CD4-positive, CD25-positive, alpha-beta regulatory T cell (primary cell): ENCODE results near the gene TNIK. TPM values are rescaled to one million over a fixed set of nuclear protein-coding genes. Genes with fewer than 3 reads are reported as not detected.

Experiments
- ATAC-seq, 2 donors: fragments of 150-1000 bp; cut with Tn5 transposase; one replicate each; pipeline ENCODE4 v1.10.0; 2021; ENCODE audit warnings: low read depth in 2 of 2, moderate number of reproducible peaks in 2 of 2, moderate library complexity in 1 of 2
- DNase-seq, 3 donors: peaks; one replicate each; pipeline versions ENCODE4 v3.0.0 to v3.0.0-alpha.2; 2012 to 2022; ENCODE audit warnings: mixed read lengths in 1 of 3
- H3K27ac ChIP-seq: one replicate; pipeline ENCODE4 v1.7.0; 2013; ENCODE audit warnings: mild to moderate bottlenecking, low read length; ENCODE audit not compliant: insufficient read depth, poor library complexity, severe bottlenecking
- H3K27me3 ChIP-seq: one replicate; pipeline ENCODE4 v1.7.0; 2013; ENCODE audit warnings: low read length; ENCODE audit not compliant: control insufficient read depth, insufficient read depth
- H3K36me3 ChIP-seq: one replicate; pipeline ENCODE4 v1.7.0; 2013; ENCODE audit warnings: mild to moderate bottlenecking, low read length, moderate library complexity; ENCODE audit not compliant: control insufficient read depth, insufficient read depth
- H3K4me1 ChIP-seq: 2 replicates; pipeline ENCODE4 v1.7.0; 2013; ENCODE audit warnings: mild to moderate bottlenecking, low read length; ENCODE audit not compliant: insufficient read depth, control insufficient read depth, poor library complexity, severe bottlenecking
- H3K4me3 ChIP-seq: one replicate; pipeline ENCODE4 v1.7.0; 2013; ENCODE audit warnings: low read depth, mild to moderate bottlenecking, low read length, moderate library complexity
- H3K9me3 ChIP-seq, 2 experiments: 1 replicate in 1 of 2; 2 replicates in 1 of 2; pipeline ENCODE4 v1.7.0; 2013; ENCODE audit warnings: low read length in 2 of 2, mild to moderate bottlenecking in 1 of 2, moderate library complexity in 1 of 2; ENCODE audit not compliant: control insufficient read depth in 2 of 2
- H3K27ac Mint-ChIP-seq, 3 donors: one replicate each; pipeline ENCODE4 v1.8.0; 2020 to 2022; ENCODE audit warnings: mild to moderate bottlenecking in 3 of 3, mixed read lengths in 3 of 3, moderate library complexity in 2 of 3
- H3K27me3 Mint-ChIP-seq: one replicate; pipeline ENCODE4 v1.8.0; 2022; ENCODE audit warnings: mild to moderate bottlenecking, mixed read lengths
- H3K36me3 Mint-ChIP-seq: one replicate; pipeline ENCODE4 v1.8.0; 2020; ENCODE audit warnings: mixed read lengths
- H3K4me1 Mint-ChIP-seq, 4 donors: one replicate each; pipeline ENCODE4 v1.8.0; 2020 to 2022; ENCODE audit warnings: mixed read lengths in 4 of 4, mild to moderate bottlenecking in 1 of 4
- H3K4me3 Mint-ChIP-seq, 4 donors: one replicate each; pipeline ENCODE4 v1.8.0; 2020 to 2022; ENCODE audit warnings: mild to moderate bottlenecking in 4 of 4, mixed read lengths in 4 of 4, moderate library complexity in 3 of 4
- H3K9me3 Mint-ChIP-seq, 7 donors: one replicate each; pipeline ENCODE4 v1.8.0; 2020 to 2022; ENCODE audit warnings: mixed read lengths in 7 of 7, mild to moderate bottlenecking in 3 of 7, moderate library complexity in 2 of 7
- polyA plus RNA-seq, 4 donors: library from polyadenylated mRNA; unstranded; fragments of 300-500 nt; fragmentation: Illumina TruSeq; gene quantifications; one replicate each; pipeline ENCODE4 v1.2.3, GENCODE V29; 2021
- total RNA-seq: library from RNA; stranded (reverse); gene quantifications from one replicate; pipeline ENCODE4 v1.2.3, GENCODE V29; 2022

Gene TNIK
- total and polyA plus RNA-seq, 5 donors from 2014 or later: 14.7 to 162 (median 22.3) TPM

DNA sequence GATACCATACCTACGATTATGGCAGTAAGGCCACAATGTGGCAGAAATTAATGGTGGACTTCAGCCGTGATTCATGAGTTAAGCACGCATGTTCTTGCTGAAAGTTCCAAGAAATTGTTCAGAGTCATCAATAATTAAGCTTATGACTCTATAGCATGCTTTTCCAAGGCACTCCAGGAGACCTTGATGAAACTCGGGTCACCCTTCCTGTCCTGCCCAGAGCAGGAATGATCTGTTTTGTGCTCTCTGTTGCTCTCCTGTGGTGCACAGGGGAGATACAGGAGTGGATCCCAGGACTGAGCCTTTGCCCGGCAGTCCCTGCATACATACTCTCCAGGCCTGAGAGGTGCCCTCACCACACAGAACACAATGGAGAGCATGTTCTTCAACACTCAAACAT, 292.1 kb downstream of the TNIK start:
- no peak overlapping the region for H3K4me3 ChIP-seq
- H3K36me3 ChIP-seq: peaks cover 68% of the 10 kb centered on the region
- peak overlapping the region in 1 of 3 donors; percentile 62 for H3K27ac Mint-ChIP-seq
- H3K4me1 Mint-ChIP-seq: peaks cover 23 to 44% (median 35%) of the 10 kb centered on the region in 4 donors
- peaks cover 70% of the 10 kb centered on the region for H3K36me3 Mint-ChIP-seq
- no peak overlapping the region for H3K27ac ChIP-seq
- peaks cover 0 to 6% (median 1%) of the 10 kb centered on the region in 7 donors for H3K9me3 Mint-ChIP-seq
- H3K4me3 Mint-ChIP-seq: no peak overlapping the region
- no peaks in the 10 kb centered on the region for H3K27me3 Mint-ChIP-seq
- ATAC-seq: no peak
- peaks cover 2% of the 10 kb centered on the region in 2 experiments for H3K9me3 ChIP-seq
- H3K27me3 ChIP-seq: no peaks in the 10 kb centered on the region
- DNase-seq: no peak
- peaks cover 12% of the 10 kb centered on the region for H3K4me1 ChIP-seq

DNA sequence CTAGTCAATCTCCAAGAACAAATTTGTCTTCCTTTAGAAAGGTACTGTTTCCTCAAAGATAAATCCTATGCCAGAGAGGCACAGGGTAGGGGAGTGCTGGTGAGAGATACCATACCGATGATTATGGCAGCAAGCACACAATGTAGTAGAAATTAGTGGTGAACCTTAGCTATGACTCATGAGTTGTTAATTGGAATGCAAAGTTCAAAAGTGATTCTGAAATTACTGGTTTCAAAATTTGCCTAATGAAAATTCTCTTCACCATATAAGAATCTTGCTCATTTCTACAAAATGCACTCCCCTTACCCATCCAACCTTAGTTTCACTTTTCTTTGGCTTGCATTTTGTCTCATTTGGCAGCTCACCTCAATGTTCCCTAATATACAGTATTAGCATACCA, 294.2 kb downstream of the TNIK start:
- H3K9me3 ChIP-seq: peaks cover 7% of the 10 kb centered on the region in 2 experiments
- Mint-ChIP-seq H3K4me1 (peaks cover 23 to 46% (median 35%) of the 10 kb centered on the region in 4 donors), H3K27ac (peak overlapping the region; percentile 70 to 93 (median 89)), H3K4me3 (peak overlapping the region; percentile 19 to 64 (median 48)), H3K27me3 (no peaks in the 10 kb centered on the region), H3K9me3 (peaks cover 0 to 7% (median 1%) of the 10 kb centered on the region in 7 donors), H3K36me3 (peaks cover 73% of the 10 kb centered on the region)
- H3K27ac ChIP-seq: peak overlapping the region; percentile 56
- H3K36me3 ChIP-seq: peaks cover 64% of the 10 kb centered on the region
- H3K4me1 ChIP-seq: peaks cover 12% of the 10 kb centered on the region
- peak; percentile 17 to 57 for ATAC-seq
- H3K4me3 ChIP-seq: peak overlapping the region; percentile 63
- no peaks in the 10 kb centered on the region for H3K27me3 ChIP-seq
- peak in 1 of 3 donors; percentile 42 for DNase-seq

DNA sequence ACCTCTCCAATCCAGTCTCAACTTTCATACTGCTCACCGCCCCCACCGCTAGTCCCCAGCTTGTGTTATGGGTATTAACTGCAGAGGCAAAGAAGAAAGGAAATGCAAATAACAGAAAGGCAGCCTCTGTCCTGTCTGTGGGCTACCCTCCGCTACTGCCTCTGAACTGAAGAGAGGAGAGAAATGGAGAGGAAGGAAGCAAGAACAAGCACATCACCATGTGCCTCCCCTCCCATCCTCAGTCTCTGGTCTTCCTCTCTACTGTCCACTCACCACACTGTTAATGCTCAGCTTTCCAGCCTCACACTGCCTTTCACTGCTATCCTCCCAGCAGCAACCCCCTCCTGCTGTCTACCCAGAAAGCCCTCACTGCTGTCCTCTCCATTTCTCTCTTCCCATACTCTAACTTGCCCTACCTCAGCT, 294.7 kb downstream of the TNIK start:
- DNase-seq (peak in 1 of 3 donors; percentile 49), ATAC-seq (peak; percentile 33 to 39)
- Mint-ChIP-seq H3K4me3 (peak overlapping the region; percentile 19 to 64 (median 44)), H3K27ac (peak overlapping the region in 2 of 3 donors; percentile 89 to 93), H3K9me3 (peaks cover 0 to 7% (median 1%) of the 10 kb centered on the region in 7 donors), H3K27me3 (no peaks in the 10 kb centered on the region), H3K36me3 (peaks cover 74% of the 10 kb centered on the region), H3K4me1 (peaks cover 23 to 46% (median 35%) of the 10 kb centered on the region in 4 donors)
- H3K27ac ChIP-seq: peak overlapping the region; percentile 56
- H3K4me3 ChIP-seq: peak overlapping the region; percentile 63
- H3K9me3 ChIP-seq: peaks cover 7% of the 10 kb centered on the region in 2 experiments
- no peaks in the 10 kb centered on the region for H3K27me3 ChIP-seq
- H3K4me1 ChIP-seq: peaks cover 12% of the 10 kb centered on the region
- H3K36me3 ChIP-seq: peaks cover 65% of the 10 kb centered on the region

GRCh38 chr3:171164067-171164465, 296.1 kb downstream of the TNIK start:
- no peak overlapping the region for H3K4me3 ChIP-seq
- Mint-ChIP-seq H3K4me1 (peaks cover 23 to 39% (median 35%) of the 10 kb centered on the region in 4 donors), H3K4me3 (no peak overlapping the region), H3K27me3 (no peaks in the 10 kb centered on the region), H3K36me3 (peaks cover 83% of the 10 kb centered on the region), H3K9me3 (peaks cover 0 to 7% (median 1%) of the 10 kb centered on the region in 7 donors), H3K27ac (peak overlapping the region in 2 of 3 donors; percentile 15 to 32)
- ATAC-seq: no peak
- H3K27ac ChIP-seq: no peak overlapping the region
- no peak for DNase-seq
- H3K27me3 ChIP-seq: no peaks in the 10 kb centered on the region
- H3K4me1 ChIP-seq: peaks cover 12% of the 10 kb centered on the region
- H3K9me3 ChIP-seq: peaks cover 7% of the 10 kb centered on the region in 2 experiments
- peaks cover 74% of the 10 kb centered on the region for H3K36me3 ChIP-seq

DNA sequence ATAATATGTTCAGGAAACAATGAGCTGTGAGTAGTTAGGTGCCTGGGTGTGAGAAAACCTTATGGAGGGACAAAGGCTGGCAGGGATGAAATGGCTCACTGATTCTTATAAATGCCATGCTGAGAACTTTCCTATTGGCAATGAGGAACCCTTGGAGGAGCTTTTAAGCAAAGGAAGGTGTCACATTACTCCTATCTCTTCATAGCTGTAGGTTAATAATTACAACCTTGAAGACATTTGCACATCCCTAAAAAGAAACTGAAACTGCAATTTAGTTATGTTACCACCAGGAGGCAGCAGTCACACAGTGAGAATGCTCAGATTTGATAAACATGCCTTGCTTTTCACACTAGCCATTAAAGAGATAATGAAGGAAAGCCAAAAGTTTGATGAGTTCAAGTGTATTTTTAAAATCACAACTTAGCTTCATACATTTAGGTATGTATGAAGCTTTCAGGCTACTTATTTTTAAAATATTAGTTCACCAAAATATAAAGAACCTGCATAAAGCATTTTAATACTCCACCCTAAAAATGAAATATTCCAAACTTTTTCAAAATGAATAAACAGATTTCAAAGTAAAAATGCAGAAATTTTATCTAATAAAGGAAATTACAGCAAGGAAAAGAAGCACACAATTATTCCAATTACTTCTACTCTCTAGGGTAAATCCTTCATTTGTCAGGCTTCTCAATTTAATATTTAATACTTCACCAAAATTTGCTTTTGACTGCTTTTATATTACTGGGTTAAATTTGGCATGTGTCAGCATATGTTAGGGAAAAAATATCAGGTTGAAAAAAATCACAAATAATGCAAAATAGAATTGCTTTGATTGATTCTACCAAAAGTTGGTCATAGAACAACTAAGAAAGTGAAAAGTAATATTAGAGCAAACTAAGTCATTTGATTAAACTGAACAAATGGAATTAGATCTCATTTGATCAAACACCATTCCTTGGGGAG, 296.8 kb downstream of the TNIK start:
- H3K27ac ChIP-seq: no peak overlapping the region
- H3K4me1 ChIP-seq: peaks cover 12% of the 10 kb centered on the region
- H3K4me3 ChIP-seq: no peak overlapping the region
- H3K36me3 Mint-ChIP-seq: peaks cover 83% of the 10 kb centered on the region
- peak in 2 of 3 donors; percentile 47 to 69 for DNase-seq
- H3K4me1 Mint-ChIP-seq: peaks cover 23 to 43% (median 35%) of the 10 kb centered on the region in 4 donors
- no peaks in the 10 kb centered on the region for H3K27me3 Mint-ChIP-seq
- H3K4me3 Mint-ChIP-seq: peak overlapping the region in 1 of 4 donors; percentile 48
- peaks cover 0 to 7% (median 2%) of the 10 kb centered on the region in 7 donors for H3K9me3 Mint-ChIP-seq
- H3K9me3 ChIP-seq: peaks cover 7% of the 10 kb centered on the region in 2 experiments
- no peaks in the 10 kb centered on the region for H3K27me3 ChIP-seq
- peaks cover 74% of the 10 kb centered on the region for H3K36me3 ChIP-seq
- H3K27ac Mint-ChIP-seq: peak overlapping the region in 2 of 3 donors; percentile 15 to 72
- ATAC-seq: no peak

GRCh38 chr3:171160325-171160724, 299.9 kb downstream of the TNIK start:
- peaks cover 0 to 7% (median 2%) of the 10 kb centered on the region in 7 donors for H3K9me3 Mint-ChIP-seq
- ATAC-seq (no peak), DNase-seq (no peak)
- H3K4me3 Mint-ChIP-seq: no peak overlapping the region
- H3K27ac Mint-ChIP-seq: peak overlapping the region in 1 of 3 donors; percentile 54
- Histone ChIP-seq H3K27me3 (no peaks in the 10 kb centered on the region), H3K4me3 (no peak overlapping the region), H3K36me3 (peaks cover 84% of the 10 kb centered on the region), H3K9me3 (peaks cover 7% of the 10 kb centered on the region in 2 experiments), H3K4me1 (peaks cover 1% of the 10 kb centered on the region), H3K27ac (no peak overlapping the region)
- peaks cover 5 to 24% (median 11%) of the 10 kb centered on the region in 4 donors for H3K4me1 Mint-ChIP-seq
- peaks cover 79% of the 10 kb centered on the region for H3K36me3 Mint-ChIP-seq
- no peaks in the 10 kb centered on the region for H3K27me3 Mint-ChIP-seq

DNA sequence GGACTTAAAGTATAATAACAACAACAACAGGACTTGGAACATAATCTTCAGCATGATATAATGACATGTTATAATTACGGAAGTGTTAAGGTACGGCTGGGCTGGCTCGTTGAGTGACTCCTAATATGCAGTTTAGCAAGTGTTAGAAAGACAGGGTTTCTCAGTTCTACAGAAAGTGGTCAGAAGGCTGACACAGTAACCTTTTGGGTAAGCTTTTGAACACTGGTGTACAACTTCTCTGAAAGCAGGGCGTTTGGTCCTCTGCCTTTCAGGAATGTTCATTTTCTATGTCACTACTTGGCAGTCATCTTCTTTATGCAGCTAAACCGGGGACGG, 300.4 kb downstream of the TNIK start:
- Histone ChIP-seq H3K4me1 (no peaks in the 10 kb centered on the region), H3K9me3 (peaks cover 7% of the 10 kb centered on the region in 2 experiments), H3K36me3 (peaks cover 86% of the 10 kb centered on the region), H3K27me3 (no peaks in the 10 kb centered on the region), H3K4me3 (no peak overlapping the region), H3K27ac (no peak overlapping the region)
- peak overlapping the region in 1 of 3 donors; percentile 60 for H3K27ac Mint-ChIP-seq
- peaks cover 4 to 24% (median 9%) of the 10 kb centered on the region in 4 donors for H3K4me1 Mint-ChIP-seq
- ATAC-seq (no peak), DNase-seq (no peak)
- no peaks in the 10 kb centered on the region for H3K27me3 Mint-ChIP-seq
- peaks cover 0 to 7% (median 2%) of the 10 kb centered on the region in 7 donors for H3K9me3 Mint-ChIP-seq
- H3K4me3 Mint-ChIP-seq: no peak overlapping the region
- peaks cover 80% of the 10 kb centered on the region for H3K36me3 Mint-ChIP-seq
